Uterus (tissue), 4 donors: ENCODE measurements around the gene MPV17L. TPM values are rescaled to one million over a fixed set of nuclear protein-coding genes. Genes with fewer than 3 reads are reported as not detected.
"Not testable (repeated sequence)": the region's sequence is repeated elsewhere in the genome, so short reads cannot be mapped to it uniquely, and the experiment has no call there.

Experiments used
- DNase-seq, 2 donors: peaks; one replicate each; pipeline ENCODE4 v3.0.0-alpha.2; 2019 to 2020
- H3K27ac ChIP-seq, 2 donors: fragments of 200-600 bp; sonication (generic); 1 replicate in 1 of 2; 2 replicates in 1 of 2; pipeline ENCODE4 v1.5.1; 2016 to 2018
- H3K27me3 ChIP-seq, 2 donors: fragments of 200-600 bp; sonication (generic); one replicate each; pipeline ENCODE4 v1.5.1; 2018 to 2019; ENCODE audit warnings: control low read depth in 1 of 2
- H3K36me3 ChIP-seq, 2 donors: fragments of 200-600 bp; sonication (generic); one replicate each; pipeline ENCODE4 v1.5.1; 2019; ENCODE audit warnings: control low read depth in 1 of 2
- H3K4me1 ChIP-seq, 2 donors: fragments of 200-600 bp; sonication (generic); one replicate each; pipeline ENCODE4 v1.5.1; 2018 to 2019; ENCODE audit warnings: control low read depth in 1 of 2
- H3K4me3 ChIP-seq, 2 donors: fragments of 200-600 bp; sonication (generic); 1 replicate in 1 of 2; 2 replicates in 1 of 2; pipeline ENCODE4 v1.5.1; 2018 to 2019; ENCODE audit warnings: mild to moderate bottlenecking in 1 of 2
- H3K9me3 ChIP-seq, 2 donors: fragments of 200-600 bp; sonication (generic); one replicate each; pipeline ENCODE4 v1.5.1; 2019; ENCODE audit warnings: control low read depth in 1 of 2
- POLR2A ChIP-seq, 2 donors: fragments of 450-650 bp; IDR thresholded peaks; one replicate each; pipeline ENCODE4 v1.6.1; 2016; ENCODE audit warnings: antibody characterized with exemption in 2 of 2, mild to moderate bottlenecking in 1 of 2, moderate library complexity in 1 of 2
- intact Hi-C: fragments of 100-400 bp; cut with DNase I; formaldehyde crosslinking; loops from one replicate; pipeline ENCODE4 v1.15.1; 2023; ENCODE audit warnings: low total_unique reads
- total RNA-seq, 4 donors: library from RNA; depleted of rRNA in 3 of 4; stranded (reverse); fragments of >200 nt in 3 of 4; gene quantifications; one replicate each; pipeline versions ENCODE4 v1.1.0 to v1.2.4, GENCODE V29; 2014 to 2023
- TF ChIP-seq, protein P1 (sequence below), 4 experiments: fragments of 200-600 bp in 2 of 4; fragments of 450-650 bp in 2 of 4; sonication (generic) in 2 of 4; IDR thresholded peaks; one replicate each; pipeline ENCODE4 v1.5.1; 2016 to 2019; ENCODE audit warnings: antibody characterized with exemption in 4 of 4, mild to moderate bottlenecking in 2 of 4, moderate library complexity in 1 of 4
- donor health status: DM: yes; HTN: yes; CAD: no.

MPV17L gene
- total RNA-seq, 4 donors from 2014 or later, result 4.7 to 15.1 (median 11.8) TPM

GRCh38 chr16:15403392-15403995 lies 7.9 kb downstream of the MPV17L start:
- DNase-seq, result no peak

DNA sequence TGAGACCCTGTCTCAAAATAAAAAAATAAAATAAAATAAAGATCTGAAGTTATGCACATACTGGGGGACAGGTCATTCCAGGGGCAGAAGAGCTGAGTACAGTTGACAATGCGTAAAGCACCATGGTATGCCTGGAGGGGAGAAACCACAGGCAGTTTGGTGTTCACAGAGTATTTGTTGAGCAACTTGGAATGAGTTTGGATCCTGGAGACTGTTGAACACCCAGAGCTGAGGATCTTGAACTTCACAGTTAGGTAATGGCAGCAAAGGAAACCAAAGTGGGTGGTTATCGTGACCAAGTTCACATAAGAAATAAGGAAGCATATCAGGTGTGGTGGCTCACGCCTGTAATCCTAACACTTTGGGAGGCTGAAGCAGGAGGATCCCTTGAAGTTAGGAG lies 8.5 kb downstream of the MPV17L start:
- intact Hi-C loops, H3K4me3 ChIP-seq, H3K9me3 ChIP-seq, DNase-seq, H3K27ac ChIP-seq, H3K4me1 ChIP-seq, H3K27me3 ChIP-seq, H3K36me3 ChIP-seq: not testable (repeated sequence)

More at GRCh38 chr16:15403392-15403995, 7.9 kb downstream of the MPV17L start:
- intact Hi-C loops, result no loop called here
- H3K9me3 ChIP-seq, result no peaks in the 10 kb centered on the region
- H3K36me3 ChIP-seq, result no peaks in the 10 kb centered on the region
- no peaks in the 10 kb centered on the region for H3K27me3 ChIP-seq
- H3K4me1 ChIP-seq, result no peaks in the 10 kb centered on the region
- H3K27ac ChIP-seq, result no peak overlapping the region
- TF ChIP-seq, protein P1, sequence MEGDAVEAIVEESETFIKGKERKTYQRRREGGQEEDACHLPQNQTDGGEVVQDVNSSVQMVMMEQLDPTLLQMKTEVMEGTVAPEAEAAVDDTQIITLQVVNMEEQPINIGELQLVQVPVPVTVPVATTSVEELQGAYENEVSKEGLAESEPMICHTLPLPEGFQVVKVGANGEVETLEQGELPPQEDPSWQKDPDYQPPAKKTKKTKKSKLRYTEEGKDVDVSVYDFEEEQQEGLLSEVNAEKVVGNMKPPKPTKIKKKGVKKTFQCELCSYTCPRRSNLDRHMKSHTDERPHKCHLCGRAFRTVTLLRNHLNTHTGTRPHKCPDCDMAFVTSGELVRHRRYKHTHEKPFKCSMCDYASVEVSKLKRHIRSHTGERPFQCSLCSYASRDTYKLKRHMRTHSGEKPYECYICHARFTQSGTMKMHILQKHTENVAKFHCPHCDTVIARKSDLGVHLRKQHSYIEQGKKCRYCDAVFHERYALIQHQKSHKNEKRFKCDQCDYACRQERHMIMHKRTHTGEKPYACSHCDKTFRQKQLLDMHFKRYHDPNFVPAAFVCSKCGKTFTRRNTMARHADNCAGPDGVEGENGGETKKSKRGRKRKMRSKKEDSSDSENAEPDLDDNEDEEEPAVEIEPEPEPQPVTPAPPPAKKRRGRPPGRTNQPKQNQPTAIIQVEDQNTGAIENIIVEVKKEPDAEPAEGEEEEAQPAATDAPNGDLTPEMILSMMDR (IDR thresholded peaks at IDR 0.05), result no peak
- TF ChIP-seq POLR2A (IDR thresholded peaks at IDR 0.05), result no peak
- no peak overlapping the region for H3K4me3 ChIP-seq

GRCh38 chr16:15404792-15405191 lies 9.2 kb downstream of the MPV17L start:
- H3K9me3 ChIP-seq, result no peaks in the 10 kb centered on the region
- peak in 1 of 2 donors; percentile 35 for DNase-seq
- H3K4me1 ChIP-seq, result no peaks in the 10 kb centered on the region
- H3K36me3 ChIP-seq, result no peaks in the 10 kb centered on the region
- intact Hi-C loops, result no loop called here
- H3K4me3 ChIP-seq, result no peak overlapping the region
- TF ChIP-seq, protein P1 (IDR thresholded peaks at IDR 0.05), result no peak
- no peak for TF ChIP-seq POLR2A (IDR thresholded peaks at IDR 0.05)
- H3K27ac ChIP-seq, result no peak overlapping the region
- H3K27me3 ChIP-seq, result no peaks in the 10 kb centered on the region

- intact Hi-C loops, H3K9me3 ChIP-seq: not testable (repeated sequence)
These were observed 12.2 kb downstream of the MPV17L start for GRCh38 chr16:15407756-15408155.

GRCh38 chr16:15409476-15409875 lies 13.9 kb downstream of the MPV17L start:
- H3K4me1 ChIP-seq, H3K4me3 ChIP-seq, H3K27ac ChIP-seq, H3K27me3 ChIP-seq, H3K9me3 ChIP-seq, H3K36me3 ChIP-seq, DNase-seq, intact Hi-C loops: not testable (repeated sequence)

More at GRCh38 chr16:15407756-15408155, 12.2 kb downstream of the MPV17L start:
- not testable (repeated sequence) for H3K36me3 ChIP-seq, H3K27me3 ChIP-seq, H3K4me3 ChIP-seq, H3K27ac ChIP-seq, H3K4me1 ChIP-seq, DNase-seq

- H3K27me3 ChIP-seq, result no peaks in the 10 kb centered on the region
- intact Hi-C loops, result no loop called here
- no peaks in the 10 kb centered on the region for H3K9me3 ChIP-seq
- no peaks in the 10 kb centered on the region for H3K4me1 ChIP-seq
- DNase-seq, result no peak
- TF ChIP-seq, protein P1 (IDR thresholded peaks at IDR 0.05), result no peak
- no peak for TF ChIP-seq POLR2A (IDR thresholded peaks at IDR 0.05)
- no peak overlapping the region for H3K4me3 ChIP-seq
- H3K27ac ChIP-seq, result no peak overlapping the region
- H3K36me3 ChIP-seq, result no peaks in the 10 kb centered on the region
These were observed 20.0 kb downstream of the MPV17L start for GRCh38 chr16:15415511-15415985.

GRCh38 chr16:15417197-15417596 lies 21.6 kb downstream of the MPV17L start:
- no peaks in the 10 kb centered on the region for H3K27me3 ChIP-seq
- TF ChIP-seq, protein P1 (IDR thresholded peaks at IDR 0.05), result no peak
- TF ChIP-seq POLR2A (IDR thresholded peaks at IDR 0.05), result no peak
- DNase-seq, result no peak

More at GRCh38 chr16:15417197-15417596, 21.6 kb downstream of the MPV17L start:
- H3K27ac ChIP-seq, result no peak overlapping the region
- no peaks in the 10 kb centered on the region for H3K36me3 ChIP-seq
- no peaks in the 10 kb centered on the region for H3K4me1 ChIP-seq
- H3K9me3 ChIP-seq, result no peaks in the 10 kb centered on the region
- intact Hi-C loops, result no loop called here
- no peak overlapping the region for H3K4me3 ChIP-seq
